Measurements from ENCODE around the gene C16orf96.

Gene C16orf96

GRCh38 chr16:4624827-4625559 is 68.9 kb downstream of the C16orf96 start:
- peak overlapping the region; percentile 89 for H3K4me3 Mint-ChIP-seq
- peaks cover 27% of the 10 kb centered on the region for H3K4me1 Mint-ChIP-seq

DNA sequence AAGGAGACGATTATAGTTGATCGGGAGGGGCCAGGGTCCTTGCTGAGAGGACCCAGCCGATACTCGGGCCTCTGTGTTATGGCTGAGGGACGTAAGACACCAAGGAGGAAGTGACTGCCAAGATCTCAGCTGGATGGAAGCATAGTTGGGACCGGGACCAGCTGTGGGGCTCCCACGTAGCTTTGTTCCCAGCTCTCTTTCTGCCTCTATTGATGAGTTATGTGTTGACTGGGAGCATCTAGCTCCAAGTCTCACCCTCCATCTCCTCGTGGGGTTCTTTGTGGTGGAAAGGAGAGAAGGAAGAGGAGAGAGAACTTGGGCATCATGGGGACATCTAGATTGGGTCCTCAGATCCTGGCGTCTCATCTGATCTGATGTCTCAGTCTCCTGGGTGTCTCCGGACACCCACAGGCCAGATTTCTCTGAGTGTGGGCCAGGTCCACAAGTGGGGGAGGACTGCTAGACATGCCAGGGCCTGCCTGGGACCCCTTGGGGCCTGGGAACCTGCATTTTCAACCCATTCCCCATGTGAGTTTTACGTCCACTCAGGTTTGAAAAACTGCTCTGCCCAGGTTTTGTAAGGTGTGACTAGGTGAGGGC is 69.5 kb downstream of the C16orf96 start:
- Mint-ChIP-seq H3K27me3 (no peaks in the 10 kb centered on the region), H3K4me1 (peaks cover 27% of the 10 kb centered on the region), H3K36me3 (ENCODE audit: insufficient read depth) (peaks cover 8% of the 10 kb centered on the region), H3K27ac (ENCODE audit: low read depth) (peak overlapping the region; percentile 98), H3K4me3 (peak overlapping the region; percentile 89), H3K9me3 (no peaks in the 10 kb centered on the region)
- no peak for ATAC-seq (replicated peaks; ENCODE audit: extremely low read depth, poor library complexity, severe bottlenecking)
- no peak for DNase-seq (ENCODE audit: low spot score in 2 of 2)

More at GRCh38 chr16:4624827-4625559, 68.9 kb downstream of the C16orf96 start:
- H3K27me3 Mint-ChIP-seq, result no peaks in the 10 kb centered on the region
- peak; percentile 29 for ATAC-seq (replicated peaks; ENCODE audit: extremely low read depth, poor library complexity, severe bottlenecking)
- no peaks in the 10 kb centered on the region for H3K9me3 Mint-ChIP-seq
- peak; percentile 46 to 57 for DNase-seq (ENCODE audit: low spot score in 2 of 2)
- H3K36me3 Mint-ChIP-seq (ENCODE audit: insufficient read depth), result peaks cover 8% of the 10 kb centered on the region
- peak overlapping the region; percentile 98 for H3K27ac Mint-ChIP-seq (ENCODE audit: low read depth)

GRCh38 chr16:4626396-4626795 is 70.3 kb downstream of the C16orf96 start:
- Mint-ChIP-seq H3K36me3 (ENCODE audit: insufficient read depth) (peaks cover 9% of the 10 kb centered on the region), H3K9me3 (no peaks in the 10 kb centered on the region), H3K4me1 (peaks cover 27% of the 10 kb centered on the region), H3K27me3 (no peaks in the 10 kb centered on the region), H3K4me3 (peak overlapping the region; percentile 89), H3K27ac (ENCODE audit: low read depth) (peak overlapping the region; percentile 19)
- ATAC-seq (replicated peaks; ENCODE audit: extremely low read depth, poor library complexity, severe bottlenecking) (no peak), DNase-seq (ENCODE audit: low spot score in 2 of 2) (no peak)

GRCh38 chr16:4628283-4628682 is 72.1 kb downstream of the C16orf96 start:
- Mint-ChIP-seq H3K4me1 (peaks cover 27% of the 10 kb centered on the region), H3K27ac (ENCODE audit: low read depth) (no peak overlapping the region), H3K9me3 (no peaks in the 10 kb centered on the region), H3K4me3 (no peak overlapping the region), H3K27me3 (no peaks in the 10 kb centered on the region), H3K36me3 (ENCODE audit: insufficient read depth) (peaks cover 13% of the 10 kb centered on the region)
- ATAC-seq (replicated peaks; ENCODE audit: extremely low read depth, poor library complexity, severe bottlenecking) (no peak), DNase-seq (ENCODE audit: low spot score in 2 of 2) (no peak)

DNA sequence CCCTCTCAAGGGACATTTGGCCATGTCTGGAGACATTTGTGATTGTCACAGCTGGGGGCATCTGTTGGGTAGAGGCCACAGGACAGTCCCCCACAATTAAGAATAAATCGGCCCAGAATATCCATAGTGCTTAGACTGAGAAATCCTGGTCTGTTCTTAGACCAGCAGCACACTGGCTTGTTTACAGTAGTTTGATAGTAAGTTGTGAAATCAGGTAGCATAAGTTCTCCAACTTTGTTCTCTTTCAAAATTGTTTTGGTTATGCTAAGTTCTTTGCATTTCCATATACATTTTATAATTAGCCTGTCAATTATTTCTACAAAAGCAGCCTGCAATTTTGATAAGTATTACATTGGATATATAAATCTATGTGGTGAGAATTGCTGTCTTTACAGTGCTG is 75.3 kb downstream of the C16orf96 start:
- Mint-ChIP-seq H3K36me3 (ENCODE audit: insufficient read depth) (peaks cover 19% of the 10 kb centered on the region), H3K27ac (ENCODE audit: low read depth) (no peak overlapping the region), H3K4me1 (peaks cover 7% of the 10 kb centered on the region), H3K9me3 (no peaks in the 10 kb centered on the region), H3K4me3 (no peak overlapping the region), H3K27me3 (no peaks in the 10 kb centered on the region)
- no peak for ATAC-seq (replicated peaks; ENCODE audit: extremely low read depth, poor library complexity, severe bottlenecking)
- DNase-seq (ENCODE audit: low spot score in 2 of 2), result no peak

- Mint-ChIP-seq H3K36me3 (ENCODE audit: insufficient read depth) (peaks cover 20% of the 10 kb centered on the region), H3K27ac (ENCODE audit: low read depth) (no peak overlapping the region), H3K4me3 (no peak overlapping the region), H3K4me1 (peaks cover 4% of the 10 kb centered on the region), H3K9me3 (no peaks in the 10 kb centered on the region), H3K27me3 (no peaks in the 10 kb centered on the region)
- no peak for ATAC-seq (replicated peaks; ENCODE audit: extremely low read depth, poor library complexity, severe bottlenecking)
- DNase-seq (ENCODE audit: low spot score in 2 of 2), result no peak
Measured at GRCh38 chr16:4633910-4634635, 77.9 kb downstream of the C16orf96 start.

GRCh38 chr16:4634768-4635167 is 78.6 kb downstream of the C16orf96 start:
- H3K9me3 Mint-ChIP-seq, result no peaks in the 10 kb centered on the region
- H3K27me3 Mint-ChIP-seq, result no peaks in the 10 kb centered on the region
- no peak overlapping the region for H3K4me3 Mint-ChIP-seq
- ATAC-seq (replicated peaks; ENCODE audit: extremely low read depth, poor library complexity, severe bottlenecking), result no peak
- peaks cover 11% of the 10 kb centered on the region for H3K4me1 Mint-ChIP-seq
- H3K36me3 Mint-ChIP-seq (ENCODE audit: insufficient read depth), result peaks cover 20% of the 10 kb centered on the region
- H3K27ac Mint-ChIP-seq (ENCODE audit: low read depth), result no peak overlapping the region
- DNase-seq (ENCODE audit: low spot score in 2 of 2), result no peak

DNA sequence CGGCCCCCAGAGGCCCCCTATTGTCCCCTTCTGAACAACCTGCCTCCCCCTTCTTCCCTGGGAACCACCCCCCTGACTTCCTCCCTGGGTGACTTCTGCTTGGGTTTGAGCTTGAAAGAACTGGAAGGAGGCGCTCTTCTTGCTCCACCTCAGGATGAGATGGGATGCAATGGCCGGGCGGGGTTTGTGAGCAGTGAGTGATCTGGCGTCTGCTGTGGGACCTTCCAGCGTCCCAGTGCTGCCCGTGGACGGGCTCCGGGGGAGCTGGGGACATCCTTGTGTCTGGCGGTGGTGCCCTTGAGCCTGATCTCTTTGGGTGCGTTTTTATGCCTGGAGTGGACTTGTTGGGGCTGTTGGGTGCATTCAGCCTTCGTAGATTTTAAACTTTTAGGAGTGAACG is 80.1 kb downstream of the C16orf96 start:
- Mint-ChIP-seq H3K27ac (ENCODE audit: low read depth) (no peak overlapping the region), H3K36me3 (ENCODE audit: insufficient read depth) (peaks cover 19% of the 10 kb centered on the region), H3K4me3 (no peak overlapping the region), H3K4me1 (peaks cover 23% of the 10 kb centered on the region), H3K27me3 (no peaks in the 10 kb centered on the region), H3K9me3 (no peaks in the 10 kb centered on the region)
- no peak for ATAC-seq (replicated peaks; ENCODE audit: extremely low read depth, poor library complexity, severe bottlenecking)
- DNase-seq (ENCODE audit: low spot score in 2 of 2), result no peak

DNA sequence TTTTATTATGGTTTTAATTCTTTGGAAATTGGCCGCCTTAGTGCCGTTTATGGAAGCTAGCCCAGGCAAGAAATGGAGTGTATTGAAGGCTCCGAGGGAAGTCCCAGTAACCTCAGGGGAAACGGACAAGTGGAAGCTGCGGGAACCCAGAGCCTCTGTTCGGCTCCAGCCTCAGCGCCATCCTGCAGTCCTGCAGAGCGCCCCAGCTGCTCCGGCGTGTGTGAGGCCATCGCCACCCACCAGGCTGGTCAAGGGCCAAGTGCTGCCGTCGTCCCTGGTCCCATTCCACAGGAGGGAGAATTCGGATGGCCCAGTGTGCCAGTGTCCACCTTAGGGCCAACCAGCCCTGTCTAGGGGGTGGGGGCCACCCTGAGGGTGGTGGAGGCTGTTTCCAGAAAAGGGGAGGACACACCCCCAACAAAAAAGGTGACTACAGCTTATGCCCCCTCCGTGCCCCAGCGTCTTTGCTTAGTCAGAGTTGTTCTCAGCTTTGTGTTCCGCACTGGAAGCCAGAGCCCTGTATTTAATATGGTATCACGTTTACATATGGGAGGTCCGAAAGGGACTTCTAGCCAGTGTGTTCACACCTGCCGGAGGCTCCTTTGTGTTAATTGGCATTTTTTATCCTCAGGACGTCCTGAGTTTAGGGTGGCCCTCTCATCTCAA is 81.5 kb downstream of the C16orf96 start:
- Mint-ChIP-seq H3K36me3 (ENCODE audit: insufficient read depth) (peaks cover 15% of the 10 kb centered on the region), H3K4me3 (no peak overlapping the region), H3K27me3 (no peaks in the 10 kb centered on the region), H3K4me1 (peaks cover 25% of the 10 kb centered on the region), H3K27ac (ENCODE audit: low read depth) (no peak overlapping the region), H3K9me3 (no peaks in the 10 kb centered on the region)
- ATAC-seq (replicated peaks; ENCODE audit: extremely low read depth, poor library complexity, severe bottlenecking), result no peak
- no peak for DNase-seq (ENCODE audit: low spot score in 2 of 2)

DNA sequence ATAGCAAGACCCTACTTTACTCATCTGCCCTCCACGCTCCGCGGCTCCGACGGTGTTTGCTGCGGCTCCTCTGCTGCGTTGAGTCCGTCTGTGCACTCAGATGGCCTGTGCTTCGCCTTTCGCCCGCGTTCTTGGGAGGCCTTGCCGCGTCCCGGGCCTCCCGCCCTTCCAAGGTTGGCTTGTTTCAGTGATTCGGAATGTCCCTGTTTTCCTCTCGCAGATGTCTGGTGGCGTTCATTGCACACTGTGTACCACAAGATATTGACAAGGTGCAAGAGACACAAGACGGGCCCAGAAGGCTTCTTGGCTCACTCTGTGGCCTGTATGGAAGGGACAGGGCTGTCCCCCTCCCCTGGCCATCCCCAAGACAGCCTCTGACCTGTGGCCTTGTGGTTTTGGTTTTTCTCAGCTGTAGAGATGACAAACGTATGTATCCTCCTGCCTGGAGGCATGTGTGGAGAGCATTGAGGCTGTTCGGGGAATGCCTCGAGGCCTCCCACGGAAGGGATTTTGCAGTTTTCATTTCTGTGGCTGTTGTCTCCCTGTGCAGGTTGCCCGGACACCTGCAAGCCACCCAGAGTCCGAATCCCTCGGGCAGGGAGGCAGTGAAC is 83.9 kb downstream of the C16orf96 start:
- peaks cover 15% of the 10 kb centered on the region for H3K36me3 Mint-ChIP-seq (ENCODE audit: insufficient read depth)
- H3K9me3 Mint-ChIP-seq, result no peaks in the 10 kb centered on the region
- H3K4me1 Mint-ChIP-seq, result peaks cover 25% of the 10 kb centered on the region
- H3K27ac Mint-ChIP-seq (ENCODE audit: low read depth), result peak overlapping the region; percentile 19
- no peak for DNase-seq (ENCODE audit: low spot score in 2 of 2)
- ATAC-seq (replicated peaks; ENCODE audit: extremely low read depth, poor library complexity, severe bottlenecking), result no peak
- H3K4me3 Mint-ChIP-seq, result no peak overlapping the region
- H3K27me3 Mint-ChIP-seq, result no peaks in the 10 kb centered on the region

DNA sequence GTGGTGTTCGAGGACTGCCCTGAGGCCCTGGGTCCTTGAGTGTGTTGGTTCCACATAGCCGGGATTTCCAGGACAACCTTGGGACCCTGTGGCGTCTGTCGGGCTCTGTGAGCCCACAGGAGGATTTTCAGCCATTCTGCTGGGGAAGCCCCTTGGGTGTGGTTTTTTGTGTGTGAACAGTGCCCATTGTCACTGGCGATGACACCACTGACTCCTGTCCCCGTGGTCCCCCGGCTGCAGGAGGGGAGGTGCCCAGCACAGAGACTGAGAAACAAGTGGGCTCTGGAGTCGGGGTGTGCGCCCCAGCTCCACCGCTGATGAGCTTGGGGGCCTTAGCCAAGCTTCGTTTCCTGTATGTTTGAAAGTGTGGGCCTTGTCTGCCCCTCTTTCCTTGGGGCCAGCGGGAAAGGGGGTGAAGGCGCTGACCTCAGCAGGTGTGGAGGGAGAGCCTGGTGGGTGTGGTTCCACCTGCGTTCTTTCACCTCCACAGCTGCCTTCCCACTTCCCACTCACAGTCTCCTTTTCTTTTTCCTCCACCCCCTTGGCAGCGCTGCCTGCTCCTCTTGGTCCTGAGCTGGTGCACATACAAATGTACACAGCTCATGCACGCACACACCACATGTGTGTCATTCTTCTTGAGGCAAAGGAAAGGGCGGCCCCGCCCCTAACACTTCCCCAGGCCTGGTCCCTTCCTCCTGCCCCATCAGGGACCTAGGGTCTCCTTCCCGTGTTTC is 84.6 kb downstream of the C16orf96 start:
- Mint-ChIP-seq H3K27me3 (no peaks in the 10 kb centered on the region), H3K9me3 (no peaks in the 10 kb centered on the region), H3K36me3 (ENCODE audit: insufficient read depth) (peaks cover 17% of the 10 kb centered on the region), H3K4me1 (peaks cover 31% of the 10 kb centered on the region), H3K27ac (ENCODE audit: low read depth) (peak overlapping the region; percentile 54), H3K4me3 (no peak overlapping the region)
- peak; percentile 43 for ATAC-seq (replicated peaks; ENCODE audit: extremely low read depth, poor library complexity, severe bottlenecking)
- DNase-seq (ENCODE audit: low spot score in 2 of 2), result no peak

DNA sequence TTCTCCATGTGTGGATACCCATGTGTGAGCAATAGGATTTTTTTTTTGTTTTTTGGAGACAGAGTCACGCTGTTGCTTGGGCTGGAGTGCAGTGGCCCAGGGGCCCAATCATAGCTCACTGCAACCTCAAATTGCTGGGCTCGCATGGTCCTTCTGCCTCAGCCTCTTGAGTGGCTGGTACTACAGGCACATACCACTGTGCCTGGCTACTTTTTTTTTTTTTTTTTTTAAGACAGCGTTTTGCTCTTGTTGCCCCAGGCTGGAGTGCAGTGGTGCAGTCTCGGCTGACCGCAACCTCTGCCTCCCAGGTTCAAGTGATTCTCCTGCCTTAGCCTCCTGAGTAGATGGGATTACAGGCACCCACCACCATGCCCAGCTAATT is 85.2 kb downstream of the C16orf96 start:
- Mint-ChIP-seq H3K27me3 (no peaks in the 10 kb centered on the region), H3K9me3 (no peaks in the 10 kb centered on the region), H3K4me3 (no peak overlapping the region), H3K27ac (ENCODE audit: low read depth) (peak overlapping the region; percentile 54), H3K36me3 (ENCODE audit: insufficient read depth) (peaks cover 12% of the 10 kb centered on the region), H3K4me1 (peaks cover 33% of the 10 kb centered on the region)
- ATAC-seq (replicated peaks; ENCODE audit: extremely low read depth, poor library complexity, severe bottlenecking) (no peak), DNase-seq (ENCODE audit: low spot score in 2 of 2) (no peak)

All from central memory CD8-positive, alpha-beta T cell (primary cell).